SK-N-SH (cell line): Measurements from ENCODE around the gene OPCML. TPM values are rescaled to one million over a fixed set of nuclear protein-coding genes. Genes with fewer than 3 reads are reported as not detected.

Experiments used
- CTCF ChIA-PET: fragments of 300-600, 350-600 bp; formaldehyde crosslinking; extraction: SDS; loops from one replicate; lab custom pipeline; 2021; lab: Yijun Ruan, JAX
- POLR2A ChIA-PET: fragments of 350-600 bp; sonication (Branson Sonifier 250); formaldehyde crosslinking; extraction: SDS; loops from one replicate; lab custom pipeline; 2020; ENCODE audit warnings: antibody characterized with exemption, inconsistent platforms; lab: Yijun Ruan, JAX
- DNase-seq: peaks from one replicate; pipeline ENCODE4 v3.0.0; 2012
- H2AFZ ChIP-seq: fragments of 200-600 bp; sonication (generic); 2 replicates; pipeline ENCODE4 v1.8.1; 2016; ENCODE audit warnings: antibody characterized with exemption, mild to moderate bottlenecking, low read depth
- H3F3A ChIP-seq: fragments of 200-600 bp; sonication (generic); replicated peaks from 2 replicates; pipeline ENCODE3; 2016; ENCODE audit warnings: antibody characterized with exemption, mild to moderate bottlenecking; ENCODE audit not compliant: insufficient read depth
- H3K27ac ChIP-seq, 2 experiments: fragments of 200-500 bp in 1 of 2; fragments of 200-600 bp in 1 of 2; sonication (Bioruptor generic) in 1 of 2; sonication (generic), shearing (Covaris generic) in 1 of 2; 2 replicates each; pipeline versions ENCODE4 v1.5.1 to v1.6.1; 2014 to 2016; ENCODE audit warnings: low read depth in 2 of 2, inconsistent platforms in 1 of 2, low read length in 1 of 2, mild to moderate bottlenecking in 1 of 2, mixed read lengths in 1 of 2
- H3K27me3 ChIP-seq: fragments of 200-600 bp; sonication (generic), shearing (Covaris generic); 2 replicates; pipeline ENCODE4 v1.6.1; 2016; ENCODE audit warnings: mixed run types; ENCODE audit not compliant: insufficient read depth
- H3K36me3 ChIP-seq, 2 experiments: fragments of 200-500 bp in 1 of 2; fragments of 200-600 bp in 1 of 2; sonication (Bioruptor generic) in 1 of 2; sonication (generic) in 1 of 2; replicated peaks in 1 of 2; 2 replicates each; pipeline versions ENCODE3 to v1.5.1; 2014 to 2016; ENCODE audit warnings: low read length in 1 of 2, mild to moderate bottlenecking in 1 of 2; ENCODE audit not compliant: insufficient read depth in 2 of 2, control insufficient read depth in 1 of 2
- H3K4me1 ChIP-seq, 2 experiments: fragments of 200-500 bp in 1 of 2; fragments of 200-600 bp in 1 of 2; sonication (Bioruptor generic) in 1 of 2; sonication (generic), shearing (Covaris generic) in 1 of 2; 2 replicates each; pipeline versions ENCODE4 v1.5.1 to v1.6.1; 2014 to 2016; ENCODE audit warnings: low read depth in 1 of 2, low read length in 1 of 2, mixed run types in 1 of 2; ENCODE audit not compliant: insufficient read depth in 2 of 2, control insufficient read depth in 1 of 2
- H3K4me2 ChIP-seq: fragments of 200-600 bp; sonication (generic), shearing (Covaris generic); 2 replicates; pipeline ENCODE4 v1.6.1; 2017; ENCODE audit warnings: mixed run types
- H3K4me3 ChIP-seq, 2 experiments: fragments of 200-500 bp in 1 of 2; fragments of 200-600 bp in 1 of 2; sonication (Bioruptor generic) in 1 of 2; sonication (generic), shearing (Covaris generic) in 1 of 2; 2 replicates each; pipeline versions ENCODE4 v1.5.1 to v1.8.1; 2014 to 2016; ENCODE audit warnings: low read depth in 2 of 2, inconsistent platforms in 1 of 2, low read length in 1 of 2, mild to moderate bottlenecking in 1 of 2, mixed read lengths in 1 of 2, moderate library complexity in 1 of 2
- H3K79me2 ChIP-seq: fragments of 200-600 bp; sonication (generic); 2 replicates; pipeline ENCODE4 v1.8.1; 2017; ENCODE audit warnings: mild to moderate bottlenecking; ENCODE audit not compliant: insufficient read depth
- H3K9ac ChIP-seq: fragments of 200-600 bp; sonication (generic); 2 replicates; pipeline ENCODE4 v1.6.1; 2017; ENCODE audit warnings: mixed run types
- H3K9me2 ChIP-seq: fragments of 200-600 bp; sonication (generic); 2 replicates; pipeline ENCODE4 v1.6.1; 2017; ENCODE audit warnings: mixed run types
- H3K9me3 ChIP-seq: fragments of 200-600 bp; sonication (generic); 2 replicates; pipeline ENCODE4 v1.6.1; 2017; ENCODE audit warnings: mixed run types, mild to moderate bottlenecking, moderate library complexity
- H4K20me1 ChIP-seq: fragments of 200-600 bp; sonication (generic); 2 replicates; pipeline ENCODE4 v1.6.1; 2017; ENCODE audit warnings: mild to moderate bottlenecking, mixed run types; ENCODE audit not compliant: insufficient read depth
- CHD2 ChIP-seq: fragments of 150-350 bp; IDR thresholded peaks from 2 replicates; pipeline ENCODE4 v1.6.1; 2018; ENCODE audit warnings: low read length; ENCODE audit not compliant: partially characterized antibody
- EP300 ChIP-seq, 2 experiments: IDR thresholded peaks; 2 replicates each; pipeline versions ENCODE4 v1.4.0 to v1.6.1; 2012; ENCODE audit warnings: borderline replicate concordance in 1 of 2, low read depth in 1 of 2, low read length in 1 of 2
- EZH2phosphoT487 ChIP-seq: fragments of 200-600 bp; sonication (generic); IDR thresholded peaks from 2 replicates; pipeline ENCODE4 v1.6.1; 2017; ENCODE audit warnings: low read depth, mixed run types, mild to moderate bottlenecking, antibody characterized with exemption, moderate library complexity, borderline replicate concordance
- FOSL2 ChIP-seq: IDR thresholded peaks from 2 replicates; pipeline ENCODE4 v1.4.0; 2012; ENCODE audit warnings: low read depth, mild to moderate bottlenecking, moderate library complexity, borderline replicate concordance
- FOXJ3 ChIP-seq: sonication (generic); formaldehyde crosslinking; IDR thresholded peaks from 2 replicates; pipeline ENCODE4 v1.5.1; 2020; ENCODE audit warnings: mild to moderate bottlenecking, missing genetic modification reagents
- FOXM1 ChIP-seq: IDR thresholded peaks from 2 replicates; pipeline ENCODE4 v1.4.0; 2012; ENCODE audit warnings: low read depth, mild to moderate bottlenecking
- GABPA ChIP-seq: IDR thresholded peaks from 2 replicates; pipeline ENCODE4 v1.4.0; 2012; ENCODE audit warnings: low read depth, mild to moderate bottlenecking
- JUND ChIP-seq: IDR thresholded peaks from 2 replicates; pipeline ENCODE4 v1.4.0; 2012
- MEF2A ChIP-seq: IDR thresholded peaks from 2 replicates; pipeline ENCODE4 v1.4.0; 2012; ENCODE audit warnings: low read depth, borderline replicate concordance
- MXI1 ChIP-seq: IDR thresholded peaks from 2 replicates; pipeline ENCODE4 v1.6.1; 2012; ENCODE audit warnings: mild to moderate bottlenecking, low read depth, low read length, improper control_type of control experiment
- NFIC ChIP-seq: IDR thresholded peaks from 2 replicates; pipeline ENCODE4 v1.4.0; 2012; ENCODE audit warnings: borderline replicate concordance
- NRF1 ChIP-seq: IDR thresholded peaks from 2 replicates; pipeline ENCODE4 v1.6.1; 2012; ENCODE audit warnings: low read depth, mild to moderate bottlenecking, low read length
- POLR2AphosphoS5 ChIP-seq: IDR thresholded peaks from 2 replicates; pipeline ENCODE4 v1.6.1; 2012; ENCODE audit warnings: low read depth, low read length
- RAD21 ChIP-seq: IDR thresholded peaks from 2 replicates; pipeline ENCODE4 v1.6.1; 2012; ENCODE audit warnings: mild to moderate bottlenecking, low read length
- RFX5 ChIP-seq: IDR thresholded peaks from 2 replicates; pipeline ENCODE4 v1.6.1; 2012; ENCODE audit warnings: mild to moderate bottlenecking, improper control_type of control experiment, low read length
- SMC3 ChIP-seq: IDR thresholded peaks from 2 replicates; pipeline ENCODE4 v1.6.1; 2012; ENCODE audit warnings: low read depth, low read length, improper control_type of control experiment
- TAF1 ChIP-seq: IDR thresholded peaks from 2 replicates; pipeline ENCODE4 v1.6.1; 2012; ENCODE audit warnings: low read depth, mild to moderate bottlenecking, low read length, moderate library complexity, borderline replicate concordance
- TCF12 ChIP-seq: IDR thresholded peaks from 2 replicates; pipeline ENCODE4 v1.4.0; 2012
- TEAD4 ChIP-seq: IDR thresholded peaks from 2 replicates; pipeline ENCODE4 v1.4.0; 2012; ENCODE audit warnings: mild to moderate bottlenecking, borderline replicate concordance; ENCODE audit not compliant: insufficient read depth
- YY1 ChIP-seq: IDR thresholded peaks from 2 replicates; pipeline ENCODE4 v1.4.0; 2012; ENCODE audit warnings: low read depth, mild to moderate bottlenecking
- ZBTB33 ChIP-seq: IDR thresholded peaks from 2 replicates; pipeline ENCODE4 v1.4.0; 2012; ENCODE audit warnings: low read depth, borderline replicate concordance
- WGBS: methylation state at CpG from one replicate; pipeline ENCODE4 v1.1.6; 2017; ENCODE audit warnings: low lambda C conversion rate; 5-methylcytosine and 5-hydroxymethylcytosine counted together
- polyA plus RNA-seq, 3 experiments: library from polyadenylated mRNA; depleted of rRNA; stranded (reverse); fragments of >200 nt; gene quantifications; 2 replicates each; pipeline ENCODE4 v1.2.3, GENCODE V29; 2012
- TF ChIP-seq, protein P1 (sequence below): fragments of 200-600 bp; sonication (generic); IDR thresholded peaks from 2 replicates; pipeline ENCODE4 v1.6.1; 2017; ENCODE audit warnings: antibody characterized with exemption, mild to moderate bottlenecking, moderate library complexity
- TF ChIP-seq, protein P2 (sequence below): IDR thresholded peaks from 2 replicates; pipeline ENCODE4; 2012
- TF ChIP-seq, protein P3 (sequence below): fragments of 150-350 bp; IDR thresholded peaks from 2 replicates; pipeline ENCODE4 v1.6.1; 2017; ENCODE audit warnings: antibody characterized with exemption, low read length, low read depth, borderline replicate concordance

Gene OPCML
- polyA plus RNA-seq, 1 of the 3 experiments (the other 2 are of a cell fraction): not detected

DNA sequence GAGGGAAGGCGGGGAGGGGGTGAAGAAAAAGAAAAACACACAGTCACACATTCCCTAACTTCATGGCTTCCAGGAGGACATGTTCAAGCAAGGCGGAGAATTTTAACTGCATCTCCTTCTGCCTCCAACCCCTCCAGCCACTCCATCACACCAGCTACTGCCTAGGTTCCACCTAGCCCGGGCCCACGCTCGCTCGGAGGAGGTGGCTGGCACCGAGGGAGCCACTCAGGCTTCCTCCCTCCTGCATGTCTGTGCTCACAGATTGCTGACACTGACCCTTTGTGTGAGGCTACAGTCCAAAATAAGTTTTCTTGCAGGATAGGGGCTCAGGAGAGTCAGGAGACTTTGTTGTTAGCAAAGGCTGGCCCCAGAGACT, 9.4 kb upstream of the OPCML start:
- 10% methylated on average over 6 of the region's 7 CpGs for WGBS
- H2AFZ ChIP-seq: no peak overlapping the region
- no peaks in the 10 kb centered on the region for H3F3A ChIP-seq
- no peaks in the 10 kb centered on the region for H3K36me3 ChIP-seq
- H3K27ac ChIP-seq: no peak overlapping the region
- no peaks in the 10 kb centered on the region for H3K4me1 ChIP-seq
- no peak overlapping the region for H3K4me3 ChIP-seq
- H3K27me3 ChIP-seq: no peaks in the 10 kb centered on the region
- no peak for DNase-seq
- POLR2A ChIA-PET: no interaction called here
- peaks cover 7% of the 10 kb centered on the region; the same call in 1 of the 2 replicates for H3K9me3 ChIP-seq
- no peak for TF ChIP-seq JUND
- TF ChIP-seq YY1: no peak
- TF ChIP-seq ZBTB33: no peak
- TF ChIP-seq FOSL2: no peak
- TF ChIP-seq RFX5: no peak
- no peak for TF ChIP-seq RAD21
- TF ChIP-seq MXI1: no peak
- TF ChIP-seq EZH2phosphoT487: no peak
- TF ChIP-seq TCF12: no peak
- no peak for TF ChIP-seq POLR2AphosphoS5
- TF ChIP-seq GABPA: no peak
- TF ChIP-seq, protein P1, sequence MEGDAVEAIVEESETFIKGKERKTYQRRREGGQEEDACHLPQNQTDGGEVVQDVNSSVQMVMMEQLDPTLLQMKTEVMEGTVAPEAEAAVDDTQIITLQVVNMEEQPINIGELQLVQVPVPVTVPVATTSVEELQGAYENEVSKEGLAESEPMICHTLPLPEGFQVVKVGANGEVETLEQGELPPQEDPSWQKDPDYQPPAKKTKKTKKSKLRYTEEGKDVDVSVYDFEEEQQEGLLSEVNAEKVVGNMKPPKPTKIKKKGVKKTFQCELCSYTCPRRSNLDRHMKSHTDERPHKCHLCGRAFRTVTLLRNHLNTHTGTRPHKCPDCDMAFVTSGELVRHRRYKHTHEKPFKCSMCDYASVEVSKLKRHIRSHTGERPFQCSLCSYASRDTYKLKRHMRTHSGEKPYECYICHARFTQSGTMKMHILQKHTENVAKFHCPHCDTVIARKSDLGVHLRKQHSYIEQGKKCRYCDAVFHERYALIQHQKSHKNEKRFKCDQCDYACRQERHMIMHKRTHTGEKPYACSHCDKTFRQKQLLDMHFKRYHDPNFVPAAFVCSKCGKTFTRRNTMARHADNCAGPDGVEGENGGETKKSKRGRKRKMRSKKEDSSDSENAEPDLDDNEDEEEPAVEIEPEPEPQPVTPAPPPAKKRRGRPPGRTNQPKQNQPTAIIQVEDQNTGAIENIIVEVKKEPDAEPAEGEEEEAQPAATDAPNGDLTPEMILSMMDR: no peak
- no peak for TF ChIP-seq TEAD4
- no peak for TF ChIP-seq TAF1
- H3K9ac ChIP-seq: no peak overlapping the region
- no peaks in the 10 kb centered on the region for H3K79me2 ChIP-seq
- no peaks in the 10 kb centered on the region for H3K9me2 ChIP-seq
- CTCF ChIA-PET: no interaction called here
- H3K4me2 ChIP-seq: no peak overlapping the region
- no peaks in the 10 kb centered on the region for H4K20me1 ChIP-seq

DNA sequence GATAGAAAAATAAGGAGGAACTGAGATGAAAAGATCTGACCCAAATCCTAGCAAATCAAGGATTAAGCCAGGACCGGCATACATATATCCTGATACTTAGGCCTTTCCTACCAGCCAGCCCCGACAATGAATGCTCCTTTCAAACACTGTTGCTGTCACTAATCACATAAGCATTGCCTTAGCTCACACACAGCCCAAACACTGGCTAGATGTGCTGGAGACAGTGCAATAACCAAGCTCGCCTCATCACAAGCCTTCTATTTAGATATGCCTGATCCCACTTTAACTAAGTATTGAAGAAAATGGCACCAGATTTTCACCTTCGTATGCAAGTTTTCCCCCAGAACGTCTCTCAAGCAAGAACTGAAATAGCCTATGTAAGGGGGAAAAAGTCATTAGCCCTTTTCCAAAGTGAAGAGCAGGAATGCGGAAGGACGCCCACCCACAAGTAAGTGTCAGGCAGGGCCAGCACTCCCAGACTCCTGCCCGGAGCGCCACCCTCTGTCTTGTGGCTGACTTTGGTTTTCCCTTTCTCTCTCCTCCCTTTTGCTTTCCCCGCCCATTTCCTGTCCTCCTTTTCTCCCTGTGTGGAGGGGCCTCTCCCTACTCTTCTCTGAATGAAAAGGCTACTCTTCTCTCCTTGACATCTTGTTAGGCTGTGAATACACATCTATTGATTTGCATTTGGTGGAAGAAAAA, 8.9 kb upstream of the OPCML start:
- ChIA-PET CTCF (no interaction called here), POLR2A (no interaction called here)
- Histone ChIP-seq H3K4me3 (no peak overlapping the region), H3K27me3 (no peaks in the 10 kb centered on the region), H3K36me3 (no peaks in the 10 kb centered on the region), H3K9me2 (no peaks in the 10 kb centered on the region), H3F3A (no peaks in the 10 kb centered on the region), H4K20me1 (no peaks in the 10 kb centered on the region), H3K4me2 (no peak overlapping the region), H3K4me1 (no peaks in the 10 kb centered on the region), H3K79me2 (no peaks in the 10 kb centered on the region), H3K27ac (no peak overlapping the region), H3K9ac (no peak overlapping the region), H2AFZ (no peak overlapping the region), H3K9me3 (peaks cover 7% of the 10 kb centered on the region; the same call in 1 of the 2 replicates)
- WGBS: 43% methylated on average over 10 of the region's 10 CpGs
- no peak for DNase-seq
- TF ChIP-seq MEF2A: no peak
- no peak for TF ChIP-seq NFIC
- TF ChIP-seq, protein P2, sequence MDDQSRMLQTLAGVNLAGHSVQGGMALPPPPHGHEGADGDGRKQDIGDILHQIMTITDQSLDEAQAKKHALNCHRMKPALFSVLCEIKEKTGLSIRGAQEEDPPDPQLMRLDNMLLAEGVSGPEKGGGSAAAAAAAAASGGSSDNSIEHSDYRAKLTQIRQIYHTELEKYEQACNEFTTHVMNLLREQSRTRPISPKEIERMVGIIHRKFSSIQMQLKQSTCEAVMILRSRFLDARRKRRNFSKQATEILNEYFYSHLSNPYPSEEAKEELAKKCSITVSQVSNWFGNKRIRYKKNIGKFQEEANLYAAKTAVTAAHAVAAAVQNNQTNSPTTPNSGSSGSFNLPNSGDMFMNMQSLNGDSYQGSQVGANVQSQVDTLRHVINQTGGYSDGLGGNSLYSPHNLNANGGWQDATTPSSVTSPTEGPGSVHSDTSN: no peak
- no peak for TF ChIP-seq EZH2phosphoT487
- TF ChIP-seq FOXJ3 (CRISPR knock-in tag): no peak
- no peak for TF ChIP-seq NRF1
- TF ChIP-seq EP300 (IDR thresholded peaks at IDR 0.05; ENCODE audit: borderline replicate concordance in 1 of 2, low read depth in 1 of 2, low read length in 1 of 2): no peak
- no peak for TF ChIP-seq FOXM1
- TF ChIP-seq, protein P3, sequence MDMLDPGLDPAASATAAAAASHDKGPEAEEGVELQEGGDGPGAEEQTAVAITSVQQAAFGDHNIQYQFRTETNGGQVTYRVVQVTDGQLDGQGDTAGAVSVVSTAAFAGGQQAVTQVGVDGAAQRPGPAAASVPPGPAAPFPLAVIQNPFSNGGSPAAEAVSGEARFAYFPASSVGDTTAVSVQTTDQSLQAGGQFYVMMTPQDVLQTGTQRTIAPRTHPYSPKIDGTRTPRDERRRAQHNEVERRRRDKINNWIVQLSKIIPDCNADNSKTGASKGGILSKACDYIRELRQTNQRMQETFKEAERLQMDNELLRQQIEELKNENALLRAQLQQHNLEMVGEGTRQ: no peak
- TF ChIP-seq CHD2: no peak
- no peak for TF ChIP-seq SMC3
- no peak for TF ChIP-seq TEAD4
